ENCODE data around the gene ARL2BP. TPM values are rescaled to one million over a fixed set of nuclear protein-coding genes. Genes with fewer than 3 reads are reported as not detected.

The ARL2BP gene
- total RNA-seq, 6 experiments from 2014 or later, result 19.3 to 26.8 (median 22.0) TPM

GRCh38 chr16:57258910-57259475, 13.9 kb downstream of the ARL2BP start:
- no peak for ATAC-seq

GRCh38 chr16:57260294-57260929, 15.4 kb downstream of the ARL2BP start:
- H3K27ac ChIP-seq, result no peak overlapping the region
- no peaks in the 10 kb centered on the region for H3K36me3 ChIP-seq
- H3K4me1 ChIP-seq, result no peaks in the 10 kb centered on the region
- H3K4me3 ChIP-seq, result no peak overlapping the region
- no peaks in the 10 kb centered on the region for H3K27me3 ChIP-seq
- ATAC-seq (peak; percentile 19 to 62 (median 43)), DNase-seq (peak in 1 of 3 donors; percentile 42)
- no peak for TF ChIP-seq CTCF (IDR thresholded peaks at IDR 0.05)
- H3K9me3 ChIP-seq, result no peaks in the 10 kb centered on the region
- intact Hi-C loops (cut with DNase I), result no loop called here
- WGBS (ENCODE audit: insufficient coverage, low coverage, low lambda C conversion rate, missing lambda C conversion rate), result 59% methylated on average over 4 of the region's 16 CpGs

More at GRCh38 chr16:57258910-57259475, 13.9 kb downstream of the ARL2BP start:
- Histone ChIP-seq H3K9me3 (no peaks in the 10 kb centered on the region), H3K36me3 (no peaks in the 10 kb centered on the region), H3K27ac (no peak overlapping the region), H3K4me1 (peaks cover 0 to under 1% (median 0%) of the 10 kb centered on the region in 4 donors), H3K4me3 (no peak overlapping the region), H3K27me3 (no peaks in the 10 kb centered on the region)
- TF ChIP-seq CTCF (IDR thresholded peaks at IDR 0.05) (no peak), POLR2A (IDR thresholded peaks at IDR 0.05) (no peak)
- 60% methylated on average over 1 of the region's 1 CpG for WGBS (ENCODE audit: insufficient coverage, low coverage, low lambda C conversion rate, missing lambda C conversion rate)
- DNase-seq, result peak in 2 of 3 donors; percentile 20 to 31
- intact Hi-C loops (cut with DNase I), result no loop called here

GRCh38 chr16:57261806-57262205, 16.7 kb downstream of the ARL2BP start:
- Histone ChIP-seq H3K27ac (no peak overlapping the region), H3K4me3 (no peak overlapping the region), H3K4me1 (no peaks in the 10 kb centered on the region), H3K36me3 (no peaks in the 10 kb centered on the region), H3K9me3 (no peaks in the 10 kb centered on the region), H3K27me3 (no peaks in the 10 kb centered on the region)
- intact Hi-C loops (cut with DNase I), result no loop called here
- no peak for TF ChIP-seq POLR2A (IDR thresholded peaks at IDR 0.05)
- no peak for TF ChIP-seq CTCF (IDR thresholded peaks at IDR 0.05)
- 98% methylated on average over 8 of the region's 9 CpGs for WGBS (ENCODE audit: insufficient coverage, low coverage, low lambda C conversion rate, missing lambda C conversion rate)
- ATAC-seq (no peak), DNase-seq (peak in 1 of 3 donors; percentile 28)

- intact Hi-C loops (cut with DNase I), result no loop called here
Observed at GRCh38 chr16:57262841-57263540, 17.9 kb downstream of the ARL2BP start.

More at GRCh38 chr16:57262841-57263540, 17.9 kb downstream of the ARL2BP start:
- TF ChIP-seq POLR2A (IDR thresholded peaks at IDR 0.05) (no peak), CTCF (IDR thresholded peaks at IDR 0.05) (no peak)
- 28% methylated on average over 6 of the region's 17 CpGs for WGBS (ENCODE audit: insufficient coverage, low coverage, low lambda C conversion rate, missing lambda C conversion rate)
- DNase-seq (peak in 1 of 3 donors; percentile 27), ATAC-seq (no peak)
- no peak overlapping the region for H3K4me3 ChIP-seq
- H3K4me1 ChIP-seq, result peaks cover 0 to 4% (median 0%) of the 10 kb centered on the region in 4 donors
- H3K27ac ChIP-seq, result no peak overlapping the region
- no peaks in the 10 kb centered on the region for H3K36me3 ChIP-seq
- H3K9me3 ChIP-seq, result no peaks in the 10 kb centered on the region
- no peaks in the 10 kb centered on the region for H3K27me3 ChIP-seq

Measured in right lobe of liver (tissue), 6 donors.